ENCODE data around the gene ITFG1.

Gene ITFG1

GRCh38 chr16:47460711-47461597, at the start of gene ITFG1, which contains the start of gene PHKB:
Gene ITFG1 (minus strand): TSS chr16:47461063. CDS start chr16:47461045, 18 bp downstream.
Gene PHKB (plus strand): TSS chr16:47461331. CDS start chr16:47461351, 20 bp downstream.
- peak; percentile 95 to 97 for DNase-seq
- peak; percentile 81 for TF ChIP-seq POLR2A (IDR thresholded peaks at IDR 0.05; ENCODE audit: low read length)
- no peak for TF ChIP-seq GATA1 (IDR thresholded peaks at IDR 0.05; ENCODE audit: low read depth, low read length)

- DNase-seq, result no peak
- TF ChIP-seq GATA1 (IDR thresholded peaks at IDR 0.05; ENCODE audit: low read depth, low read length) (no peak), POLR2A (IDR thresholded peaks at IDR 0.05; ENCODE audit: low read length) (no peak)
Measured at GRCh38 chr16:47507701-47508100, 46.8 kb upstream of the ITFG1 start.

DNA sequence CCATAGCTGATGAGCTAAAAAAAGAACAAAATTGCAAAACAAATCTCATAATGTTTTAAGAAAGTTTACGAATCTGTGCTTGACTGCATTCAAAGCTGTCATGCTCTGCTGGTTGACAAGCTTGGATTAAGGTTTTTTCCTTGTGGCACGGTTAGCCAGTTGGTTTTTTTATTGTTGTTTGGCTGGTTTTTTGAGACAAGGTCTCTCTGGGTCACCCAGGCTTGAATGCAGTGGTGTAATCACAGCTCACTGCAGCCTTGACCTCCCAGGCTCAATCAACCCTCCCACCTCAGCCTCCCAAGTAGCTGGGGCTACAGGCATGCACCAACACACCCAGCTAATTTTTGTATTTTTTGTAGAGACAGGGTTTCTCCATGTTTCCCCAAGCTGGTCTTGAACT, 45.9 kb upstream of the ITFG1 start:
- DNase-seq, result no peak
- no peak for TF ChIP-seq GATA1 (IDR thresholded peaks at IDR 0.05; ENCODE audit: low read depth, low read length)
- TF ChIP-seq POLR2A (IDR thresholded peaks at IDR 0.05; ENCODE audit: low read length), result no peak

DNA sequence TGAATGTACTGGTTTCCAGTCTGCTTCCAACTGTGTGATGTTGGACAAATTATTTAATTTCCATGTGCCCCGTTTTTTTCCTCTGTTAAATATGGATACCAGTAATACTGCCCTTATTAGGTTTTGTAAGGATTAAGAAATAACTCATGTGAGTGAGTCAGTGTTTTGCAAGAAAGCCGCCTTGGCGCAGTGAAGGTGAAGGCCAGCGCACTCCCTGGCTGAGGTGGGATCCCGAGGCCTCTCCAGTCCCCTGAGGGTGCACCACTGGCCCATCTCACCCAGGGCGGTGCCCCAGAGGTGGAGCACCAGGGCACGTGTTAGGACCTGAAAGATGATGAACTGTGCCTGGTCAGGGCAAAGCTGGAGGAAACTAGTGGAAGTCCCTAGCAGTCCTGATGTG, 43.7 kb upstream of the ITFG1 start:
- DNase-seq, result no peak
- TF ChIP-seq GATA1 (IDR thresholded peaks at IDR 0.05; ENCODE audit: low read depth, low read length), result no peak
- no peak for TF ChIP-seq POLR2A (IDR thresholded peaks at IDR 0.05; ENCODE audit: low read length)

DNA sequence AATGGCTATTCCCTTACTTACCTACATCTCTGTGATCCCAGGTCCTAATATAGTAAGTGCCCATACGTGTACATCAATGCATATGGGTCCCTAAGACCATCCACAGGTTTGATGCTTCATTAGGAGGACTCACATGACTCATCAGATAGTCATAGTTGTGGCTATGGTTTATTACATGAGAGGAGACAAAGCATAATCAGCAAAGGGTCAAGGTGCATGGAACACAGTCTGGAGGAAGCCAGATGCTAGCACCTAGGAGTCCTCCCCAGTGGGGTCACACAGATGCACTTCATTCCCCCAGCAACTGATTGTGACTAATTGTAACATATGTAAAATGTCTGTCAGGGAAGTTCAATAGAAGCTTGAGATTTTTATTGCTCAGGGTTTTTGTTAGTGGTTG, 43.1 kb upstream of the ITFG1 start:
- no peak for TF ChIP-seq POLR2A (IDR thresholded peaks at IDR 0.05; ENCODE audit: low read length)
- TF ChIP-seq GATA1 (IDR thresholded peaks at IDR 0.05; ENCODE audit: low read depth, low read length), result no peak
- DNase-seq, result no peak

- TF ChIP-seq GATA1 (IDR thresholded peaks at IDR 0.05; ENCODE audit: low read depth, low read length) (no peak), POLR2A (IDR thresholded peaks at IDR 0.05; ENCODE audit: low read length) (no peak)
Measured at GRCh38 chr16:47499700-47500264, 38.9 kb upstream of the ITFG1 start.

DNA sequence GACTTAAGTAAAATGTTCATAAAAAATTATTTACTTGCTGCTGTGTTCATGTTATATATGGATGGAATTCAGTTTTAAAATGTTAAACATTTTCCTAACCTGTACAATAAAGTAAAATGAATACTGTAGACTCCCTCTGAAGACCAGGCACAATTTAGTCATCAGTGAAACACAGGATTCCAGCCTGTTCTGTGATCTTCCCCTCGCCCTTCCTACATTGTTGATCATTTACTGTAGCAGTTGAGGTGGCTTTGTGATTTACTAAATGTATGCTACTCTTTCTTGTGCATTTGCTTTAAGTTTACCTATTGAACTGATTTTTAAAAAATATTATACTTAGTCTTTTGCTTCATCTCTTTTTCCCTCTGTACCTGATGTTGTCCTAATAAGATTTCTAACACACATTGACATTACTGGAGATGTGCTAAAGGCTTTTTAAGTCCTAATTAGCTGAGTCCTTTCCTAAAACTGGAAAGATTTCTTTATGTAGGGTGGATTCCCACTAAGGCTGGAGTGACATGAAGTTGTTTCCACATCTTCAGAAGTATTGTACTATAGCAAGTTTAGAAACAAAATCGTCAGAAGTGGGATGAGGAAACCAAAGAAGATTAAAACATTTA, 38.3 kb upstream of the ITFG1 start:
- TF ChIP-seq GATA1 (IDR thresholded peaks at IDR 0.05; ENCODE audit: low read depth, low read length) (no peak), POLR2A (IDR thresholded peaks at IDR 0.05; ENCODE audit: low read length) (no peak)

More at GRCh38 chr16:47499700-47500264, 38.9 kb upstream of the ITFG1 start:
- DNase-seq, result no peak

GRCh38 chr16:47493381-47494337, 32.8 kb upstream of the ITFG1 start:
- TF ChIP-seq GATA1 (IDR thresholded peaks at IDR 0.05; ENCODE audit: low read depth, low read length) (no peak), POLR2A (IDR thresholded peaks at IDR 0.05; ENCODE audit: low read length) (no peak)
- DNase-seq, result no peak

More for the DNA sequence above, 38.3 kb upstream of the ITFG1 start:
- DNase-seq, result no peak

DNA sequence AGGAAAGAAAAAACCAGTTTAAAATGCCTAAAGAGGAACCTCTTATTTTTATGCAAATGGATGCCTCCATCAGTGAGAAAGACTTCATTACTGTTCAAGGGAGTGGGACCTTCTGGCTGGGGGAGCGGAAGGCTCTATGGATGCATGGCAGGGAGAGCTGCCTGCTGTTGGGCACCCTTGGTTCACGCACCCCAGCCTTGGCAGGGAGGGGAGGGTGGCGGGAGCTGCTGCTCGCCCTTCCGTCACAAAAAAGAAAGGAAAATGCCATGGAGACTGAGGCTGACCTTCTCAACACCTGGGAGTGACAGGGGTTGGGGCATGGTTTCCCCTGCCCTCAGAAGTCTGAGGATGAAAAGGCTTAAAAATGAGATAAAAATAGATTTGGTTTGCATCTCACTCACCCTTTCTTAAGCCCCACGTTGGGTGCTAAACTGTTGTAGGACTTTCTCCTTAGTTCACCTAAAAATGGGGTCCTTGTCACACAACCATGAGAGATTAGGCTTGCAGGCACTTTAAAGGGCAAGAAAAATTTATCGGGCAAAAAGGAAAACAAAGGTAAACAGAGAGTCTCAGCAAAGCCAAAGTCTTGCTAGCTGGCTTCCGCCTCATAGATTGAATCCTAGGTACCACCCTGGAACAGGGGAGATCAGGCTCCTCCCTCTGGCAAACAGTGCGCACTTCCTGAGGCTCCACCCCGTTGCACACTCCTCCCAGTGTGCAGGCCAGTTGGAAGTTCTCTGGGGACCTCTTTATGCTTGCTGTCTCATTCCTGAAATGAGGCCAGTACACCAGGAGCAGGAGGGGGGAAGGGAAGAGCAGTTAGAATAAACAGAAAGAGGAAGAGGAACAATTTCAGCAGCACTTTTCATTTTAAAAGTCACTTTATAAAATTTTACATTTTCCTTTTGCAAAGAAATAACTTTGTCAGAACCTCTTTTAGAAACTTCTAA, 31.8 kb upstream of the ITFG1 start:
- TF ChIP-seq POLR2A (IDR thresholded peaks at IDR 0.05; ENCODE audit: low read length) (no peak), GATA1 (IDR thresholded peaks at IDR 0.05; ENCODE audit: low read depth, low read length) (no peak)
- DNase-seq, result peak; percentile 26 to 54

DNA sequence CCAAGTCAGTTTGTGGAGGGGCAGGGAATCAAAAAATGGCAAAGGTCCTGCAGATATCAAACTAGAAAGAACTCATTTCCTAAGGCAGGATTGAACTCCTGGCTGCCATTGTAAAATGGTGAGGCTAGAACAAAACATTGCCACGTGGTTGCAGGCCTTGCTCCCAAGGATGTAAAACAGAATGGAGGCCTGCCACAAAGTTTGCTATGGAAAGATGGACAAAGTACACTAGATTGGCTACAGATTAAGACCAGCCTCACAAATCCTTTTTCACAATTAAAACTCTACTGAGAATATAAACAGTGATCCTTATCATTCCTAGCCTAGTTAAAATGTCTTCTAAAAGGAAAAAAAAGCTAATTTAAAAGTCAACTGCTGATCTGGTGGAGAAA, 31.2 kb upstream of the ITFG1 start:
- no peak for DNase-seq
- TF ChIP-seq GATA1 (IDR thresholded peaks at IDR 0.05; ENCODE audit: low read depth, low read length), result no peak
- no peak for TF ChIP-seq POLR2A (IDR thresholded peaks at IDR 0.05; ENCODE audit: low read length)

DNA sequence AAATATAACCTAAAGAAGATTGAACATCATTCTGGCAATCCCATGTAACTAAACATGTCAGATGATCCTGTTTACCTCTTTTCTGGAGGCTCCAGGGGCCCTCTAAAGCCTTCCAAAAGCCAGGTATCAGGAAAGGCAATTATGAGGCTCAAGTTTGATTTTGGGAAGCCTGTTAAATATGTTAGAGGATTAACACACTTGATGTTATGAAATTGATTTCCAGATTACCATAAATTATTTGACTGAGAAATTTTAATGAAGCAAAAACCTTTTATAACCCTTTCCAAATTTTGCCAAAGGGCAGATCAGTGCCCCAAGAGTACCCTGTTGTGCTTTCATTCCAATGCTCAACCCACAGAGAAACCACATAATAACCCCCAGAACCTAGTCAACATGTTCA, 29.6 kb upstream of the ITFG1 start:
- no peak for DNase-seq
- TF ChIP-seq GATA1 (IDR thresholded peaks at IDR 0.05; ENCODE audit: low read depth, low read length) (no peak), POLR2A (IDR thresholded peaks at IDR 0.05; ENCODE audit: low read length) (no peak)

GRCh38 chr16:47488051-47488450, 27.2 kb upstream of the ITFG1 start:
- DNase-seq, result no peak

More at GRCh38 chr16:47488051-47488450, 27.2 kb upstream of the ITFG1 start:
- TF ChIP-seq GATA1 (IDR thresholded peaks at IDR 0.05; ENCODE audit: low read depth, low read length), result no peak
- TF ChIP-seq POLR2A (IDR thresholded peaks at IDR 0.05; ENCODE audit: low read length), result no peak

Measured in erythroblast (primary cell).